GOT3 (cell line): Measurements from ENCODE around the gene CLCN4.

Experiments
- DNase-seq: peaks from one replicate; lab custom pipeline; 2025; ENCODE audit warnings: mixed read lengths; lab: John Stamatoyannopoulos, UW

CLCN4 gene

GRCh38 chrX:10197279-10198210 lies 40.8 kb downstream of the CLCN4 start:
- no peak for DNase-seq

GRCh38 chrX:10198254-10198653 lies 41.5 kb downstream of the CLCN4 start:
- no peak for DNase-seq

- no peak for DNase-seq
Measured at GRCh38 chrX:10199212-10199611, 42.4 kb downstream of the CLCN4 start.

- DNase-seq, result no peak
Measured at GRCh38 chrX:10203617-10204016, 46.8 kb downstream of the CLCN4 start.

GRCh38 chrX:10206317-10206716 lies 49.5 kb downstream of the CLCN4 start:
- DNase-seq, result no peak

GRCh38 chrX:10208281-10208856 lies 51.6 kb downstream of the CLCN4 start:
- DNase-seq, result no peak

GRCh38 chrX:10208953-10209352 lies 52.2 kb downstream of the CLCN4 start:
- DNase-seq, result no peak

GRCh38 chrX:10212395-10212794 lies 55.6 kb downstream of the CLCN4 start:
- DNase-seq, result no peak

GRCh38 chrX:10213716-10214115 lies 56.9 kb downstream of the CLCN4 start:
- no peak for DNase-seq

- no peak for DNase-seq
Measured at GRCh38 chrX:10216208-10216607, 59.4 kb downstream of the CLCN4 start.

GRCh38 chrX:10217198-10217597 lies 60.4 kb downstream of the CLCN4 start:
- DNase-seq, result no peak

GRCh38 chrX:10221651-10222050 lies 64.9 kb downstream of the CLCN4 start:
- no peak for DNase-seq

- DNase-seq, result no peak
Measured at GRCh38 chrX:10223276-10223675, 66.5 kb downstream of the CLCN4 start.

GRCh38 chrX:10223781-10224180 lies 67.0 kb downstream of the CLCN4 start:
- no peak for DNase-seq

- no peak for DNase-seq
Measured at GRCh38 chrX:10230222-10230621, 73.4 kb downstream of the CLCN4 start.

- DNase-seq, result no peak
Measured at GRCh38 chrX:10231461-10231860, 74.7 kb downstream of the CLCN4 start.

GRCh38 chrX:10233173-10233572 lies 76.4 kb downstream of the CLCN4 start:
- DNase-seq, result no peak

- DNase-seq, result no peak
Measured at GRCh38 chrX:10233696-10234095, 76.9 kb downstream of the CLCN4 start.

GRCh38 chrX:10235851-10236250 lies 79.1 kb downstream of the CLCN4 start:
- no peak for DNase-seq

- no peak for DNase-seq
Measured at GRCh38 chrX:10237241-10237640, 80.5 kb downstream of the CLCN4 start.

GRCh38 chrX:10239611-10240064 lies 82.9 kb downstream of the CLCN4 start:
- DNase-seq, result peak; percentile 46

GRCh38 chrX:10240918-10241317 lies 84.1 kb downstream of the CLCN4 start:
- DNase-seq, result no peak

GRCh38 chrX:10242026-10242425 lies 85.3 kb downstream of the CLCN4 start:
- no peak for DNase-seq
